NCI-H2081 (cell line): Measurements from ENCODE around the gene OR52B6.
A peak's percentile ranks its signal among the peaks of the same experiment; 100 is the strongest.
"Not testable (repeated sequence)": the region's sequence is repeated elsewhere in the genome, so short reads cannot be mapped to it uniquely, and the experiment has no call there.

ENCODE experiments used
- DNase-seq, 2 experiments: peaks; one replicate each; lab custom pipeline; 2025; lab: John Stamatoyannopoulos, UW

The OR52B6 gene

GRCh38 chr11:5596607-5597201, 16.0 kb downstream of the OR52B6 start, which contains the start of gene TRIM6:
TRIM6 (plus strand) TSS chr11:5596637; CDS start chr11:5596898, 261 bp downstream.
- no peak for DNase-seq

GRCh38 chr11:5597953-5598352, 17.3 kb downstream of the OR52B6 start:
- no peak for DNase-seq

GRCh38 chr11:5600374-5600851, 19.7 kb downstream of the OR52B6 start:
- peak in 1 of 2 experiments; percentile 14 for DNase-seq

GRCh38 chr11:5602791-5603190, 22.1 kb downstream of the OR52B6 start:
- DNase-seq: not testable (repeated sequence)

- DNase-seq: no peak
Observed at GRCh38 chr11:5603326-5603725, 22.6 kb downstream of the OR52B6 start.

GRCh38 chr11:5604896-5605295, 24.2 kb downstream of the OR52B6 start:
- DNase-seq: no peak

- no peak for DNase-seq
Observed at GRCh38 chr11:5605849-5606248, 25.2 kb downstream of the OR52B6 start.

GRCh38 chr11:5608808-5609207, 28.1 kb downstream of the OR52B6 start:
- DNase-seq: no peak

GRCh38 chr11:5610446-5610845, 29.8 kb downstream of the OR52B6 start:
- DNase-seq: no peak

- no peak for DNase-seq
Observed at GRCh38 chr11:5611627-5612026, 30.9 kb downstream of the OR52B6 start.

GRCh38 chr11:5618807-5619206, 38.1 kb downstream of the OR52B6 start:
- no peak for DNase-seq

- DNase-seq: no peak
Observed at GRCh38 chr11:5620651-5621521, 40.2 kb downstream of the OR52B6 start.

GRCh38 chr11:5621580-5621979, 40.9 kb downstream of the OR52B6 start:
- DNase-seq: no peak

GRCh38 chr11:5622802-5623201, 42.1 kb downstream of the OR52B6 start:
- DNase-seq: no peak

GRCh38 chr11:5624489-5625279, 44.0 kb downstream of the OR52B6 start, which contains the start of gene TRIM34:
TRIM34 (plus strand) TSS chr11:5625001; CDS start chr11:5632332, 7,331 bp downstream.
- no peak for DNase-seq

GRCh38 chr11:5625281-5625680, 44.6 kb downstream of the OR52B6 start:
- no peak for DNase-seq

GRCh38 chr11:5626196-5626595, 45.5 kb downstream of the OR52B6 start:
- no peak for DNase-seq

- DNase-seq: no peak
Observed at GRCh38 chr11:5631417-5631816, 50.7 kb downstream of the OR52B6 start.
